IPS-NIHi11 (cell line): Measurements from ENCODE around the gene CPT1A.
A peak's percentile ranks its signal among the peaks of the same experiment; 100 is the strongest.

Experiments used
- DNase-seq: peaks from one replicate; pipeline ENCODE4 v3.0.0; 2012; ENCODE audit warnings: mixed read lengths, low spot score

CPT1A gene

GRCh38 chr11:68854273-68854958 lies 12.7 kb upstream of the CPT1A start:
- peak; percentile 47 for DNase-seq

DNA sequence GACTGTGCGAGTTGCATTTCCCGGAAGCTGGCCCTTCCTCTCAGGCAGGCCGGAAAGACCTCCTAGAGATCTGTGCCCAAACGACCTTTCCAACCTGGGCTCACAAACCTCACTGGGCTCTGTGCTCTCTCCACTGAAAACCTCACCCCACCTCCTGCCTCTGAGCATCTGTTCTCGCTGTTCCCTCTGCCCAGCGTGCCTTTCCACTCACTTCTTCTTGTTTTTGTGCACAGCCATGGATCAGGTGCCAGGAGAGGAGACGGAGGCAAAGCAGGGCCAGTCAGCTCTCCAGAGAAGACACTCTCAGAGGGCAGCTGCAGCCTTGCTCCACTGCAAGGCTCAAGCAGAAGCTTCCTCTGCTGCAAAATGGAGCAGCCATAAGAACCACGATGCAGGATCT lies 10.9 kb upstream of the CPT1A start:
- no peak for DNase-seq

- no peak for DNase-seq
Measured at GRCh38 chr11:68848429-68848828, 6.7 kb upstream of the CPT1A start.

- DNase-seq = no peak
Measured at GRCh38 chr11:68847395-68847794, 5.7 kb upstream of the CPT1A start.

- DNase-seq = no peak
Measured at GRCh38 chr11:68845351-68846002, 3.8 kb upstream of the CPT1A start.

DNA sequence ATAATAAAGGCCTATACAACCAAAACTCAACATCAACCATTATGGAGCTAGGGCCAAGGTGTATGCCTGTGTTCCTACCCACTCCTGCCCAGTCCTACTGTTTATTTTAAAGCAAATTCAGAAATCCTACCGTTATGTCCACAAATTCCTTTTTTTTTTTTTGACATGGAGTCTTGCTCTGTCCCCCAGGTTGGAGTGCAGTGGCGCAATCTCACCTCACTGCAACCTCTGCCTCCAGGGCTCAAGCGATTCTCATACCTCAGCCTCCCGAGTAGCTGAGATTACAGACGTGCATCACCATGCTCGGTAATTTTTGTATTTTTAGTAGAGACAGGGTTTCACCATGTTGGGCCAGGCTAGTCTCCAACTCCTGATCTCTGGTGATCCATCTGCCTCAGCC lies 3.1 kb upstream of the CPT1A start:
- no peak for DNase-seq

GRCh38 chr11:68844376-68844775 lies 2.7 kb upstream of the CPT1A start:
- no peak for DNase-seq

- peak; percentile 84 for DNase-seq
Measured at GRCh38 chr11:68843703-68844312, 2.1 kb upstream of the CPT1A start.

DNA sequence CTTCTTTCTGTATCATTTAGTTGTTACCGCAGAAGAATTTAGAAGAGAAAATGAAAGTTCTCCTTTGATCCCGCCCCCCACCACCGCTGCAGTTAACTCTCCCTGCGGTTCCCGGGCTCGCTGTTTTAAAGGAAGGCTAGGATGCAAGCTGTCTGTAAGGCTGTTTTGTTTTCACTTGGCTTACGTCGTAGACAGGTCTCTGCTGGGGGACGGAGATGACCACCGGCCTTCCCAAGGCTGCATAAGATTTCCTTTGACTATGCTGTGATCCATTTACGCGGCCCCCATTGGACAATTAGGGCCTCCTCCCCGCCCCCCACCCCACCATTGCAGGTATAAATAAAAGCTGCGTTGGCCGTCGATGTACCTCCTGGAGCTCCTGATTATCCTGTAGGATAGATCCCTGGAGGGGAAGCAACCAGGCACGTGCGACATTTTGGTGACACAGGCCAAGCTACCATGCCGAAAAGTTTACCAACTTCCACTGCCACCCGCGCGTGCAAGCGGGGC lies 1.4 kb upstream of the CPT1A start:
- DNase-seq = no peak

- no peak for DNase-seq
Measured at GRCh38 chr11:68842427-68843051, 823 bp upstream of the CPT1A start.

- peak; percentile 57 for DNase-seq
Measured at GRCh38 chr11:68840661-68841653, 759 bp downstream of the CPT1A start.

GRCh38 chr11:68839911-68840641 lies 1.6 kb downstream of the CPT1A start:
- peak; percentile 64 for DNase-seq

DNA sequence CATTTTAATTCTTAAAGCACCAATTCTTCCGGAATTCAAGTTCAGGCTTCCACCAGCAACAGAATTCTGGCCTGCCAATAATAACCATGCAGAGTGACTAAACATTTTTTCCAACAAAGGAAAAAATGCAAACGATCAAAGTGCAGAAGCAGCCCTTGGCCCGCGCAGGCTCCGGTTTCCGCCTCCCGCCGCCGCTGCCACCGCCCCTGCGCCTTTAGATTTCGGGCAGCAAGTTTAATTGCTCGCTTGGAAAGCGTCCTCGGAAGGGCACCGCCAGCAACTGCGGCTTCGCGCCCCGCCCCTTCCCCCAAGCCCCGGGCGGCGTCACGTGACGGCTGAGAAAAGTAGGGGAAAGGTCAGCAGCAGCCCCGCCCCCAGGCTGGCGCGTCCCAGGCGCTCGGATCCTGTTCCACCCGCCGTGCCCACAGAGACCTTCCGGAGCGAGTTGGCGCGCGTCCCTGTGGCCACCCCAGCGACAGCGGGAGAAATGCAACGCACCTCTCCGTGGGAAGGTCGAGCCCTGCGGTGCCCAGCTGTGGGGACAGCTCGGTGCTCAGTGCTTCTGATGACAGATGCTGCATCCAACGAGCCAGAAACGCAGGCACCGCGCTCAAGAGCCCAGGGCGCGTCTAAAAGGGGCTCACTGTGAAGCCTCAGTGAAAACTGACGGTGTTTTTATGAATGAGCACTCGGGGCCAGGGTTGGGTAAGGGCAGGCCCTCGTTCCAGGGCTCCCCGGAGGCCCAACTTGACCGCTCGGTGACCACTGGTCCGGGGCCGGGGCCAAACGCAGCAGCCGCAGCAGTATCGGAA lies 2.5 kb downstream of the CPT1A start:
- peak; percentile 99 for DNase-seq

GRCh38 chr11:68838572-68838964 lies 3.1 kb downstream of the CPT1A start:
- DNase-seq = no peak

- peak; percentile 7 for DNase-seq
Measured at GRCh38 chr11:68837583-68838571, 3.8 kb downstream of the CPT1A start.

DNA sequence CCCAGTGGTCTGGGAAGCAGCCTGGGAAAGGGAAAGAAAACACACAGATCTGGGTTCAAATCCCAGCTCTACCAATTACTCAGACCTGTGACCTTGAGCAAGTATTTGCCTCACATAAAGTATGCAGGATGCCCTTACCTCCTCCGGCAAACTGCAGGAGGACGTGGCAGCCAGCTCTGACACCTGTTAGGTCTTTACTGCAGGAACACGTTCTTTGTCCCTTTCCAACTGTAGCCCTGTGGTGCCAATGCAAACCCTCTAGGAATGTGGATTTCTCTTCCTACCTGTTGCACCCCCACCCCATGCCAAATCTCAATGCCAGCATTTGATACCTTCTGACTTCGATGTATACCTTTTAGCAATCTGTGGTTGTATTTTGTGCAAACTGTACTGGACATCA lies 6.0 kb downstream of the CPT1A start:
- DNase-seq = peak; percentile 2

DNA sequence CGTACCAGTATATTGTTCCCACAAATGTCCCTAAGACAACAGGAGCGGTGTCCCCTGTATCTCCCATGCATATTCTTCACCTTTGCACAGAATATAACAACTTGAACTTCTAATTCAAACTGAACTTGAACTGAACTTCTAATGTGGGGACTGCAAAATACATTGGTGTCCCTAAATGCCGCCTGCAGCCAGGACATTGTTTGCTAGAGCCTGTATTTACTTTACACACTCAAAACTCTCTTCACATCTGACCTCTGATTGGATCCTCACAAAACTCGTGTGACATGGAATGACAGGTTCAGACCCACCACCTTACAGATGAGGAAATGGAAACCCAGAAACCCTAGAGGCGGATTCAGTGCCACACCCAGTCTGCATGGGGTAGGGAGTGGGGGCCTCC lies 6.4 kb downstream of the CPT1A start:
- DNase-seq = peak; percentile 2

DNA sequence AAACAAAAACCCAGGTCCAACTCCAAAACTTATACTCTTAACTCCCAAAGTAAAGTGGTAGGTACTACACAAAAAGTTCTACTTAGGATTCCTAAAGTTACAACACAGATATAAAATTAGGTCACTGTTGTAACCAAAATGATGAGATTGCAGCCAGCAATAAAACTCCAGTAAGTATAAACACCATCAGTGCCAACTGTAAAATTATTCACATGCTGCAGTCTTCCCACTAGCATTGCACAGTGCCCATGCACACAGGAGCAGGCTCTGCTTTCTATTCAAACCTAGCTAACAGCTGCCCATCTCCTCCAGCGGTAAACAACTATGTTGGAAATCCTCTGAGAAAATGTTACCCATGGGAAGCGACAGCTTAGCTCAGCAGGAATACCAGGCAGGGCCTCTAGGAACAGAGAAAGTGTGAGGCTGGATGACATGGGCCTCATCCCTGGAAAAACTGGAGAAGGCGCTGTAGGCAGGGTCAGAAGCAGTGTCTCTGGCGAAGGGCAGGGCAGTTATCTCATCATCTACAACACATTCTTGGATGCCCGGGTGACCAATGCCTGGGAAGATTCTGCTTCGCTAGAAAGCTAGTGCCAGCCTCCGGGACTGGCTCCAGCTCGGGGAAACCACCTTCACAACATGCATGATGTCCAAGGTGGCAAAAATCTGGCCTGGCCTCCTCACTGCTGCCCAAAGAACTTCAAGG lies 9.1 kb downstream of the CPT1A start:
- DNase-seq = no peak
